OCI-M1 (cell line): Measurements from ENCODE around the gene TMBIM6.

Experiments used
- DNase-seq: peaks from one replicate; lab custom pipeline; 2025; lab: John Stamatoyannopoulos, UW

TMBIM6 gene

GRCh38 chr12:49796606-49797448, 55.5 kb downstream of the TMBIM6 start:
- DNase-seq, result no peak

- DNase-seq, result no peak
Measured at GRCh38 chr12:49797449-49797776, 56.1 kb downstream of the TMBIM6 start.

- no peak for DNase-seq
Measured at GRCh38 chr12:49798248-49798647, 56.9 kb downstream of the TMBIM6 start.

- no peak for DNase-seq
Measured at GRCh38 chr12:49798934-49799333, 57.6 kb downstream of the TMBIM6 start.

GRCh38 chr12:49800421-49801140, 59.2 kb downstream of the TMBIM6 start:
- no peak for DNase-seq

- no peak for DNase-seq
Measured at GRCh38 chr12:49801141-49802063, 60.0 kb downstream of the TMBIM6 start.

- no peak for DNase-seq
Measured at GRCh38 chr12:49803693-49804450, 62.5 kb downstream of the TMBIM6 start.

- DNase-seq, result no peak
Measured at GRCh38 chr12:49804821-49805220, 63.5 kb downstream of the TMBIM6 start.

GRCh38 chr12:49805409-49805808, 64.1 kb downstream of the TMBIM6 start:
- DNase-seq, result no peak

- DNase-seq, result no peak
Measured at GRCh38 chr12:49806321-49806813, 65.0 kb downstream of the TMBIM6 start.

GRCh38 chr12:49806877-49807276, 65.5 kb downstream of the TMBIM6 start:
- no peak for DNase-seq

GRCh38 chr12:49807991-49808580, 66.7 kb downstream of the TMBIM6 start:
- DNase-seq, result no peak

- DNase-seq, result no peak
Measured at GRCh38 chr12:49808686-49809380, 67.5 kb downstream of the TMBIM6 start.

GRCh38 chr12:49809381-49809905, 68.1 kb downstream of the TMBIM6 start:
- DNase-seq, result no peak

GRCh38 chr12:49809906-49810389, 68.6 kb downstream of the TMBIM6 start:
- no peak for DNase-seq

- DNase-seq, result no peak
Measured at GRCh38 chr12:49811136-49811535, 69.8 kb downstream of the TMBIM6 start.

- DNase-seq, result no peak
Measured at GRCh38 chr12:49811961-49812401, 70.6 kb downstream of the TMBIM6 start.

GRCh38 chr12:49813131-49813530, 71.8 kb downstream of the TMBIM6 start:
- no peak for DNase-seq
